Raji (cell line): ENCODE data around the gene RGMA.

Experiments used
- POLR2A ChIP-seq: IDR thresholded peaks from 2 replicates; pipeline ENCODE4 v1.6.1; 2011; ENCODE audit warnings: low read depth, low read length, control low read depth; ENCODE audit not compliant: insufficient read depth

The RGMA gene

DNA sequence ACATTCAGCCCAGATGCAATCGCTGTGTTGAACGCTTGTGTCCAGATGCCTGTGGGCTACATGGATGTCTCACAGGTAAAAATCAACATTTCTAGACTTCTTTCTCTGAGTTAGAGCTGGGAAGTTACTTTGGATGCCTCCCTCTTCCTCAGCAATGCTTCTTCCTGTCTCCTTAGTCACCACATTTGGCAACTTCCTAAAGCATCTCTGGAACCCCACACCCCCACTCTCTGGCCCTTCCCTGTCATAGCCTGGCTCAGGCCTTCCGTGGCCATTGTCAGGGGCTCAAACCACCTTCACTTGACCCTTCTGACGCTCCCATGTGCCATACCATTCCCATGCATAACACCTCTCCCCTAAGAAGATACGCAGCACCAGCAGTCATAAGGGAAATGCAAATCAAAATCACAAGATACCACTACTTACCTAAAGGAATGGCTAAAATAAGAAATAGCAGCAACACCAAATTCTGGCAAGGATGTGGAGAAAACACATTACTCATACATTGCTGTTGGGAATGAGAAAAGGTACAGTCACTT is 21.6 kb upstream of the RGMA start:
- no peak for TF ChIP-seq POLR2A

GRCh38 chr15:93109336-93110102 is 20.5 kb upstream of the RGMA start:
- no peak for TF ChIP-seq POLR2A

GRCh38 chr15:93107646-93108045 is 18.6 kb upstream of the RGMA start:
- TF ChIP-seq POLR2A: no peak

- TF ChIP-seq POLR2A: no peak
Measured at GRCh38 chr15:93105485-93105884, 16.5 kb upstream of the RGMA start.

DNA sequence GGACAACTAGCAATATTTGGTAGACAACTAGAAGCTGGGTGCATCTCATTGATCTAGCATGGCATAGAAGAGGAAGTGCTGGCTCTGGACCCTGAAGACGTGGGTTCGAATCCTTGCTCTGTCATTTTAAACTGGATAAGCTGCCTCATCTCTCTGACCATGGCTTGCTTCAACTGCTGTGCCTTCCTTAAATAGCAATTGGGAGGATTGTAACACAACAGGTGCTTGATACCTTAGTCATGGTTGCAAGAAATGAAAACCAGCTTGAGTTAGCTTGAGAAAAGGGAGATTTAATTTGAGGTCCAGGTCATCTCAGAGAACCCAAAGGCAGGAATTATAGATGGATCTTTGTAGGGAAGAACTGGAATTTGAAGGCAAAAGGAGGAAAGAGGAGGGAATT is 14.8 kb upstream of the RGMA start:
- no peak for TF ChIP-seq POLR2A

GRCh38 chr15:93102211-93102610 is 13.2 kb upstream of the RGMA start:
- TF ChIP-seq POLR2A: no peak

- TF ChIP-seq POLR2A: no peak
Measured at GRCh38 chr15:93093765-93094164, 4.8 kb upstream of the RGMA start.

DNA sequence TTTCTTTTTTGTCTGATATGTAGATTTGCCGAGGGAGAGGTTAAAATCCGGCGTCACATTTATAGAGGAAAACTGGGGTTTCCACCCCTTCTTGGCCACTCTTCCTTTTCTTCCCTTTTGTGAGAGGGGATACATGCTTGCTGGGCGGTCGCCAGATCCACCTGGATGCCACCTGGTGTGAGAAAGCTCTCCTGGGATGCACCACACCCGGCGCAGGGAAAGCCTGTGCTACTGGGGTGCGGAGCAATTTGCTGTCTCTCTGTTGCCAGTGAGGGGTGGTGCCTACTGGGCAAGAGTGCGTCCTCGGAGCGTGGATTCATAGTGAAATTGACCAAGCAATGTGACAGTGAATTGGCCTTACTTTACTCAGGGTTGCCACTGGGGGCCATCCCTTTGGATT is 2.5 kb upstream of the RGMA start:
- TF ChIP-seq POLR2A: no peak

- TF ChIP-seq POLR2A: no peak
Measured at GRCh38 chr15:93089727-93090305, 805 bp upstream of the RGMA start.

DNA sequence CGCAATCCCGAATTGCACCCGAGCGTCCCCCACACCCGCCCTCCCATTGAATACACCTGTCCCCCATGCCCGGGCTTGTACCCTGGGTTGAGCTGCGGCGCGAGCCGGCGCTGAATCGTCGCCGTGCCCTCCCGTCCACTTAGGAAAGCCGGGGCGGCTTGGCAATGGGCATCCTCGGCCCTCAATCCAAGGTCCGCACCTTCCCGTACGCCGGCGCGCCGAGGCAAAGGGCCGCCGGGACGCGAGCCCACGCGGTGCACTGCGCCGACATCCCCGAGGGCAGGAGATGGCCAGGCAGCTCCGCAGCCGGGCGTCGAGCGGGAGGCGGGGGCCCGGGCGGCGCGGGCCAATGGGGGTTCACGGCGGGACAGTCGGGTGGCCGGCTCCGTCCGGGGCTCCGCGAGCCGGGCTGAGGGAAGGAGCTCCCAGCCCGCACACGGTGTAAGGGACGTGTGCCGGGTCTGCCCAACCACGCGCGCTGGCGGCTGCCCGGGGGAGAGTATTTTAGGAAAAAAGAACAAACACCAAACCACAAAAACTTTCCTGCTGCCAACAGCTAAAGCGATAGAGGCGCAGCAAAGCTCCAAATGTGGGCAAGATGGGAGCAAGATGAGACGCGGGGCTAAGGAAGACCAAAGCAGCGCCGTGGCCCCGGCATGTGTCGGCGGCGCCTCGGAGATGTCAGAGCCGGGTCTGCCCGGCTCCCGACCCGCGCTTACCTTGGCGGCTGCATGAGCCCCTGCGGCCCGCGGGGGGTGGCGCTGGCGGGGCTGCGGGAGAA is 621 bp downstream of the RGMA start:
- TF ChIP-seq POLR2A: no peak

GRCh38 chr15:93087825-93088199 is 1.2 kb downstream of the RGMA start:
- no peak for TF ChIP-seq POLR2A

DNA sequence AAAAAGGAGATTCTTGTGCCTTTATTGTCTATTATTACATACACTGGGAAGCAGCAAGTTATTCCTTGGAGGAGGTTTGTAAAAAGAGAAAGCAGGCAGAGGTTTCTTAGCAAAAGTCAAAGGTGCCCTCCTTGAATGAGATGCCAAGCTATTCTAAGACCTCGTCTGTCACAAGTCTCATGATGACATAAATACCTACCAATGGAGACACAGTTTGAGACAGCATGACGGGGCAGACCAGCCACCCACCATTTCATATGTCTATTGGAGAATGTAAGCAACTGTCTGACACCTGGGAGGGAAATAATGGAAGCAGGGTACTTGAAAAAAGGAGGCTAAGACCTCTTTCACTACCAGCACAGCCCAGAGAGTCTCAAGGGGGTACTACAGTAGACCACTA is 2.2 kb downstream of the RGMA start:
- TF ChIP-seq POLR2A: no peak

DNA sequence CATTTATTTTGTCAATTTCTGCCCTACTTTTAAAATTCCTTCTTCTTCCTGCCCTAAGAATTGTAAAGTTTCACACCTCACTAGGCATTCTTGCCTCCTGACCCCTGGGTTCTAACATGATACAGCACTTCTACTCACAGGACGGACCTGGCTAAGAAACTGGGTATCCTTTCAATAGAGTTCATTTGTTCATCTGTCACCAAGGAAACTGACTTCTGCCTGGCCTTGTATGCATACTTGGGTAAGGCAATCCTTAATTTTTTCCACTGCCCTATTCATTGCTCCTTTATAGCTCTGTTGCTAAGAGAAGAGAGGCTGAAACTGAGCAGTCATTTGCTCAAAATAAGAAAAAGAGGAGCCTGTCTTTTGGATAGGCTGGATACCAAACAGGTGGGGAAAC is 3.3 kb downstream of the RGMA start:
- TF ChIP-seq POLR2A: no peak

DNA sequence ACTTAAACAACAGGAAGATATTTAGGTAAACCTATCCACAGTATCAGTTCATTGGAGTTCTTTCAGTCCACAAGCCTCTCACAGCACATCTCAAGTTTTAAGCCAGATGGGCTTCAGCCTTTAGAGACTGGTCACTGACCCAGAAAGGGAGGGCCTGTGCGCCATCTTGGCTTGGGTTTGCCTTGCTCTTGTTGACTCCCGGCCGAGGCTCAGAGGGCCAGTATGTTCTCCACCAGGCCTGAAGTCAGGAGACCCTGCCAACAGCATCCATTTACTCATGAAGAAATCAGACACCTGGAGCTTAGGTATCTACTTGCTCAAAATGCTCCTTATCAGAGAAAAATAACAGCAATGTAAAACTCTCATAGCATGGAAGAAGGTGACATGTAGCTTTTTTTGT is 6.2 kb downstream of the RGMA start:
- TF ChIP-seq POLR2A: no peak

DNA sequence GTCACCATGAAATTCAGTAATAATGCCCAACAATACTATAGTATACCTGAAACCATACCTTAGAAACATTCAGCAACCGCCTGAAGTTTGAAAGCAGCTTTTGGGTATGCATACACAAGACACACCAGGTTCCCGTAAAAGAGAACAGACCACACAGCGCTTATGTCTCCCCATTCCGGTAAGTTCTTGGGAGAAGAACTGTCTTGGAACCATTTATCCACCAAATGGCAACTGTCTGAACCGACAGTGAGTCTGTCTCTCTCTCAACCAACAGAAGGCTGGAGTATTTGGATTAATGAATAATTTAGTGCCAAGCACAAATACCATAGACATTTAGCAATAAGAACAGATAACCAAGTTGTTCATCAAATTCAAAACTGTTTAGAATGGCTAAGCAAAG is 7.6 kb downstream of the RGMA start:
- no peak for TF ChIP-seq POLR2A

GRCh38 chr15:93080451-93080850 is 8.6 kb downstream of the RGMA start:
- TF ChIP-seq POLR2A: no peak
